ENCODE measurements around the gene RBM47.

DNA sequence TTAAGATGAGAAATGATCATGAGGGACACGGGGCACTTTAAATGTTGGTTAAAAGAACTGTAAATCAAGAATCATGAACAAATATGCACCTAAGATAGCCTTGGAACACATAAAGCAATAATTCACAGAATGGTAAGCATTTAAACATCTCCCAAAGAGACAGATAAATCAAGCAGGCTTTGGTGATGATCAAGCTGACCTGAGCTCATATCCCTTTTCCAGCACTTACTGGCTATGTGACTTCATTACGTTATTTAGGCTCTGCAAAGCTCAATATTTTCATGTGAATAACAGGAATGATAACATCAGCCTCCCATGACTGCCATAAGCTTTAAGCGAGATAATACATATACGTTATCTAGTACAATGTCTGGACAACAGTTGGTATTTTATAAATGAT lies 239.7 kb downstream of the RBM47 start:
- TF ChIP-seq POLR2A (IDR thresholded peaks at IDR 0.05) (no peak), POLR2AphosphoS5 (IDR thresholded peaks at IDR 0.05) (no peak)
